Osteocyte (in vitro differentiated cells): Measurements from ENCODE around the gene ANKS1B. TPM values are rescaled to one million over a fixed set of nuclear protein-coding genes. Genes with fewer than 3 reads are reported as not detected.

Experiments
- DNase-seq: peaks from one replicate; pipeline ENCODE4 v3.0.0; 2021; ENCODE audit warnings: mixed read lengths; ENCODE audit not compliant: unreplicated experiment; ENCODE audit errors: extremely low spot score
- H3K27ac Mint-ChIP-seq: one replicate; pipeline ENCODE4 v1.8.0; 2021; ENCODE audit warnings: mild to moderate bottlenecking, mixed read lengths; ENCODE audit not compliant: unreplicated experiment
- H3K27me3 Mint-ChIP-seq: one replicate; pipeline ENCODE4 v1.8.0; 2021; ENCODE audit warnings: mixed read lengths; ENCODE audit not compliant: unreplicated experiment
- H3K36me3 Mint-ChIP-seq: one replicate; pipeline ENCODE4 v1.8.0; 2021; ENCODE audit warnings: mixed read lengths; ENCODE audit not compliant: unreplicated experiment
- H3K4me1 Mint-ChIP-seq: one replicate; pipeline ENCODE4 v1.8.0; 2021; ENCODE audit warnings: mixed read lengths; ENCODE audit not compliant: unreplicated experiment
- H3K4me3 Mint-ChIP-seq: one replicate; pipeline ENCODE4 v1.8.0; 2021; ENCODE audit warnings: mild to moderate bottlenecking, moderate library complexity, mixed read lengths; ENCODE audit not compliant: unreplicated experiment
- H3K9me3 Mint-ChIP-seq: one replicate; pipeline ENCODE4 v1.8.0; 2021; ENCODE audit warnings: mixed read lengths; ENCODE audit not compliant: unreplicated experiment
- CTCF ChIP-seq: fragments of 200-600 bp; sonication (generic); IDR thresholded peaks from 2 replicates; pipeline ENCODE4 v1.5.0; 2021; ENCODE audit warnings: antibody characterized with exemption, mild to moderate bottlenecking, moderate library complexity
- total RNA-seq: library from RNA; stranded (reverse); gene quantifications from 2 replicates; pipeline ENCODE4 v1.2.1, GENCODE V29; 2021

ANKS1B gene
- total RNA-seq, 1 donor from 2014 or later: 0.70 TPM

DNA sequence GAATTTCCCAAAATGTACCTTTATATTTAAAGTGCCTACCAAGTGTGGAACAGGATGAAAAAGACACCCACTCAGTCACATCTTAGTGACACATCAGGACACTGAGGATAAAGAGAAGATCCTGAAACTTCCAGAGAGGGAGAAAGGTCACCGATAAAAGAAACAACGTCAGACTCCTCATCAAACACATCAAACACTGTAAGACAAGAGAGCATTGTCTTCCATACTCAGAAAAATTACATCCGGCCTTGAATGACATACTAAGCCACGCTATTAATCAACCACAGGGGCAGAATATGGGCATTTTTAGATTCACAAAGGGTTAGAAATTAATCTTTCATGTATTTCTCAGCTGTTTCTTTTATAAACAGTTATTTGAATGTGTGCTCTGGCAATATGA lies 849.4 kb downstream of the ANKS1B start:
- no peaks in the 10 kb centered on the region for H3K36me3 Mint-ChIP-seq
- H3K4me3 Mint-ChIP-seq: no peak overlapping the region
- DNase-seq: no peak
- H3K27me3 Mint-ChIP-seq: no peaks in the 10 kb centered on the region
- H3K9me3 Mint-ChIP-seq: no peaks in the 10 kb centered on the region
- TF ChIP-seq CTCF: no peak
- H3K27ac Mint-ChIP-seq: no peak overlapping the region
- no peaks in the 10 kb centered on the region for H3K4me1 Mint-ChIP-seq

GRCh38 chr12:99133401-99133800 lies 851.3 kb downstream of the ANKS1B start:
- TF ChIP-seq CTCF: no peak
- no peak for DNase-seq
- H3K4me1 Mint-ChIP-seq: no peaks in the 10 kb centered on the region

GRCh38 chr12:99131751-99132199 lies 853.0 kb downstream of the ANKS1B start:
- Mint-ChIP-seq H3K9me3 (no peaks in the 10 kb centered on the region), H3K4me1 (no peaks in the 10 kb centered on the region), H3K4me3 (no peak overlapping the region), H3K27ac (no peak overlapping the region), H3K36me3 (no peaks in the 10 kb centered on the region), H3K27me3 (no peaks in the 10 kb centered on the region)
- no peak for TF ChIP-seq CTCF
- DNase-seq: no peak

More at GRCh38 chr12:99133401-99133800, 851.3 kb downstream of the ANKS1B start:
- H3K27me3 Mint-ChIP-seq: no peaks in the 10 kb centered on the region
- no peaks in the 10 kb centered on the region for H3K36me3 Mint-ChIP-seq
- H3K9me3 Mint-ChIP-seq: no peaks in the 10 kb centered on the region
- no peak overlapping the region for H3K4me3 Mint-ChIP-seq
- H3K27ac Mint-ChIP-seq: no peak overlapping the region

- Mint-ChIP-seq H3K9me3 (no peaks in the 10 kb centered on the region), H3K4me3 (no peak overlapping the region), H3K4me1 (no peaks in the 10 kb centered on the region), H3K36me3 (no peaks in the 10 kb centered on the region), H3K27ac (no peak overlapping the region), H3K27me3 (no peaks in the 10 kb centered on the region)
- DNase-seq: no peak
- no peak for TF ChIP-seq CTCF
Measured at GRCh38 chr12:99130808-99131553, 853.8 kb downstream of the ANKS1B start.

- no peaks in the 10 kb centered on the region for H3K9me3 Mint-ChIP-seq
- no peaks in the 10 kb centered on the region for H3K27me3 Mint-ChIP-seq
- no peak for TF ChIP-seq CTCF
- H3K4me3 Mint-ChIP-seq: no peak overlapping the region
- no peaks in the 10 kb centered on the region for H3K36me3 Mint-ChIP-seq
- no peak overlapping the region for H3K27ac Mint-ChIP-seq
- no peak for DNase-seq
- H3K4me1 Mint-ChIP-seq: no peaks in the 10 kb centered on the region
Measured at GRCh38 chr12:99128246-99128802, 856.4 kb downstream of the ANKS1B start.
